Osteocyte (in vitro differentiated cells): ENCODE results near the gene TRIP6. TPM values are rescaled to one million over a fixed set of nuclear protein-coding genes. Genes with fewer than 3 reads are reported as not detected.

ENCODE experiments used
- DNase-seq: peaks from one replicate; pipeline ENCODE4 v3.0.0; 2021; ENCODE audit warnings: mixed read lengths; ENCODE audit not compliant: unreplicated experiment; ENCODE audit errors: extremely low spot score
- H3K27ac Mint-ChIP-seq: one replicate; pipeline ENCODE4 v1.8.0; 2021; ENCODE audit warnings: mild to moderate bottlenecking, mixed read lengths; ENCODE audit not compliant: unreplicated experiment
- H3K27me3 Mint-ChIP-seq: one replicate; pipeline ENCODE4 v1.8.0; 2021; ENCODE audit warnings: mixed read lengths; ENCODE audit not compliant: unreplicated experiment
- H3K36me3 Mint-ChIP-seq: one replicate; pipeline ENCODE4 v1.8.0; 2021; ENCODE audit warnings: mixed read lengths; ENCODE audit not compliant: unreplicated experiment
- H3K4me1 Mint-ChIP-seq: one replicate; pipeline ENCODE4 v1.8.0; 2021; ENCODE audit warnings: mixed read lengths; ENCODE audit not compliant: unreplicated experiment
- H3K4me3 Mint-ChIP-seq: one replicate; pipeline ENCODE4 v1.8.0; 2021; ENCODE audit warnings: mild to moderate bottlenecking, moderate library complexity, mixed read lengths; ENCODE audit not compliant: unreplicated experiment
- H3K9me3 Mint-ChIP-seq: one replicate; pipeline ENCODE4 v1.8.0; 2021; ENCODE audit warnings: mixed read lengths; ENCODE audit not compliant: unreplicated experiment
- CTCF ChIP-seq: fragments of 200-600 bp; sonication (generic); IDR thresholded peaks from 2 replicates; pipeline ENCODE4 v1.5.0; 2021; ENCODE audit warnings: antibody characterized with exemption, mild to moderate bottlenecking, moderate library complexity
- total RNA-seq: library from RNA; stranded (reverse); gene quantifications from 2 replicates; pipeline ENCODE4 v1.2.1, GENCODE V29; 2021

Gene TRIP6
- total RNA-seq, 1 donor from 2014 or later = 123 TPM

GRCh38 chr7:100886142-100886935, 19.2 kb downstream of the TRIP6 start:
- Mint-ChIP-seq H3K36me3 (peaks cover 60% of the 10 kb centered on the region), H3K4me1 (peaks cover 27% of the 10 kb centered on the region), H3K27ac (no peak overlapping the region), H3K4me3 (no peak overlapping the region), H3K27me3 (no peaks in the 10 kb centered on the region), H3K9me3 (no peaks in the 10 kb centered on the region)
- TF ChIP-seq CTCF = no peak
- DNase-seq = no peak

DNA sequence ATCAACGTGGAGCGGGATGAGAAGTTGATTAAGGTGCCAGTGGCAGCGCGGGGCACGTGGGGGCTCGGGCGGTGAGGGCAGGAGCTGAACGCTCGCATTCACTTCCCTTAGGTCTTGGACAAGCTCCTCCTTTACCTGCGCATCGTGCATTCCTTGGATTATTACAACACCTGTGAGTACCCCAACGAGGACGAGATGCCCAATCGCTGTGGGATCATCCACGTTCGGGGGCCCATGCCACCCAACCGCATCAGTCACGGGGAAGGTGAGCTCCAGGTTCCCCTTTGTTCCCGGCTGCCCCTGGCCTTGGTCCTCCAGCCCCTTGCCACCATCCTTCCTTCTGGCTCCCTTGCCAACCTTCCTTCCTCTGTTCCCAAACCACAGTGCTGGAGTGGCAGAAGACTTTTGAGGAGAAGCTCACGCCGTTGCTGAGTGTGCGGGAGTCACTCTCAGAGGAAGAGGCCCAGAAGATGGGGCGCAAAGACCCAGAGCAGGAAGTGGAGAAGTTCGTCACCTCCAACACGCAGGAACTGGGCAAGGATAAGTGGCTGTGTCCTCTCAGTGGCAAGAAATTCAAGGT, 19.8 kb downstream of the TRIP6 start:
- Mint-ChIP-seq H3K4me1 (peaks cover 31% of the 10 kb centered on the region), H3K9me3 (no peaks in the 10 kb centered on the region), H3K4me3 (no peak overlapping the region), H3K36me3 (peaks cover 56% of the 10 kb centered on the region), H3K27me3 (no peaks in the 10 kb centered on the region), H3K27ac (peak overlapping the region; percentile 34)
- no peak for TF ChIP-seq CTCF
- DNase-seq = no peak

- Mint-ChIP-seq H3K27ac (peak overlapping the region; percentile 44), H3K9me3 (no peaks in the 10 kb centered on the region), H3K4me3 (peak overlapping the region; percentile 74), H3K4me1 (peaks cover 31% of the 10 kb centered on the region), H3K36me3 (peaks cover 52% of the 10 kb centered on the region), H3K27me3 (no peaks in the 10 kb centered on the region)
- DNase-seq = no peak
- TF ChIP-seq CTCF = no peak
These were observed 20.5 kb downstream of the TRIP6 start for GRCh38 chr7:100887516-100888290.

GRCh38 chr7:100888291-100888987, 21.3 kb downstream of the TRIP6 start:
- DNase-seq = no peak
- Mint-ChIP-seq H3K27me3 (no peaks in the 10 kb centered on the region), H3K9me3 (no peaks in the 10 kb centered on the region), H3K27ac (peak overlapping the region; percentile 44), H3K36me3 (peaks cover 47% of the 10 kb centered on the region), H3K4me1 (peaks cover 30% of the 10 kb centered on the region), H3K4me3 (peak overlapping the region; percentile 74)
- TF ChIP-seq CTCF = no peak
